Liver (tissue), 9 donors: ENCODE results near the gene NFIA. TPM values are rescaled to one million over a fixed set of nuclear protein-coding genes. Genes with fewer than 3 reads are reported as not detected.
A peak's percentile ranks its signal among the peaks of the same experiment; 100 is the strongest.

Experiments used
- DNase-seq: peaks from one replicate; pipeline ENCODE4 v3.0.0-alpha.2; 2017; ENCODE audit warnings: low spot score
- H3K27ac ChIP-seq, 2 donors: one replicate each; pipeline ENCODE4 v1.7.0; 2013; ENCODE audit warnings: inconsistent platforms in 2 of 2, low read length in 2 of 2, control low read depth in 1 of 2, low read depth in 1 of 2, mild to moderate bottlenecking in 1 of 2
- H3K27me3 ChIP-seq, 4 donors: one replicate each; pipeline versions ENCODE4 v1.6.1 to v1.7.0; 2013; ENCODE audit warnings: low read length in 3 of 4, inconsistent platforms in 1 of 4, mild to moderate bottlenecking in 1 of 4, moderate library complexity in 1 of 4; ENCODE audit not compliant: control insufficient read depth in 4 of 4, insufficient read depth in 4 of 4
- H3K36me3 ChIP-seq, 4 donors: one replicate each; pipeline versions ENCODE4 v1.6.1 to v1.7.0; 2013; ENCODE audit warnings: low read length in 3 of 4, mild to moderate bottlenecking in 3 of 4, low read depth in 1 of 4, moderate library complexity in 1 of 4; ENCODE audit not compliant: control insufficient read depth in 4 of 4, insufficient read depth in 3 of 4
- H3K4me1 ChIP-seq, 4 donors: one replicate each; pipeline versions ENCODE4 v1.6.1 to v1.7.0; 2013; ENCODE audit warnings: low read length in 3 of 4, mild to moderate bottlenecking in 3 of 4, moderate library complexity in 1 of 4; ENCODE audit not compliant: control insufficient read depth in 4 of 4, insufficient read depth in 4 of 4
- H3K4me3 ChIP-seq, 3 donors: one replicate each; pipeline versions ENCODE4 v1.6.1 to v1.7.0; 2013; ENCODE audit warnings: low read length in 3 of 3, control low read depth in 1 of 3, low read depth in 1 of 3, mild to moderate bottlenecking in 1 of 3
- H3K9ac ChIP-seq, 2 donors: one replicate each; pipeline ENCODE4 v1.7.0; 2013; ENCODE audit warnings: low read length in 2 of 2, mild to moderate bottlenecking in 2 of 2, moderate library complexity in 2 of 2, control low read depth in 1 of 2, low read depth in 1 of 2
- H3K9me3 ChIP-seq, 4 donors: one replicate each; pipeline versions ENCODE4 v1.6.1 to v1.7.0; 2013; ENCODE audit warnings: low read length in 3 of 4; ENCODE audit not compliant: control insufficient read depth in 4 of 4
- ATF3 ChIP-seq: IDR thresholded peaks from 2 replicates; pipeline ENCODE4 v1.6.1; 2016; ENCODE audit warnings: antibody characterized with exemption
- CTCF ChIP-seq: fragments of 150-350 bp; IDR thresholded peaks from 2 replicates; pipeline ENCODE4 v1.5.1; 2017; ENCODE audit warnings: improper control_type of control experiment, low read depth, low read length; ENCODE audit not compliant: missing input control
- EGR1 ChIP-seq, 2 donors: IDR thresholded peaks; 2 replicates each; pipeline ENCODE4 v1.6.1; 2016 to 2018; ENCODE audit warnings: antibody characterized with exemption in 2 of 2, low read depth in 2 of 2
- FOXA1 ChIP-seq: IDR thresholded peaks from 2 replicates; pipeline ENCODE4 v1.6.1; 2016; ENCODE audit warnings: antibody characterized with exemption
- FOXA2 ChIP-seq: IDR thresholded peaks from 2 replicates; pipeline ENCODE4 v1.6.1; 2016; ENCODE audit warnings: antibody characterized with exemption
- GABPA ChIP-seq, 2 donors: IDR thresholded peaks in 1 of 2; conservative IDR thresholded peaks in 1 of 2; 2 replicates each; pipeline ENCODE4 v1.6.1; 2016; ENCODE audit warnings: antibody characterized with exemption in 2 of 2, mild to moderate bottlenecking in 1 of 2, moderate library complexity in 1 of 2
- HNF4A ChIP-seq, 2 donors: conservative IDR thresholded peaks; 2 replicates each; pipeline ENCODE4 v1.6.1; 2016; ENCODE audit warnings: antibody characterized with exemption in 2 of 2, mild to moderate bottlenecking in 2 of 2
- HNF4G ChIP-seq: IDR thresholded peaks from 2 replicates; pipeline ENCODE4 v1.6.1; 2016; ENCODE audit warnings: antibody characterized with exemption
- JUND ChIP-seq, 2 donors: IDR thresholded peaks; 2 replicates each; pipeline ENCODE4 v1.6.1; 2016; ENCODE audit warnings: antibody characterized with exemption in 2 of 2
- MAX ChIP-seq: IDR thresholded peaks from 2 replicates; pipeline ENCODE4 v1.6.1; 2016; ENCODE audit warnings: antibody characterized with exemption
- NR2F2 ChIP-seq: IDR thresholded peaks from 2 replicates; pipeline ENCODE4 v1.6.1; 2016; ENCODE audit warnings: antibody characterized with exemption
- RAD21 ChIP-seq, 2 donors: IDR thresholded peaks; 2 replicates each; pipeline ENCODE4 v1.6.1; 2016; ENCODE audit warnings: antibody characterized with exemption in 2 of 2, mild to moderate bottlenecking in 2 of 2
- REST ChIP-seq: IDR thresholded peaks from 2 replicates; pipeline ENCODE4 v1.6.1; 2016; ENCODE audit warnings: antibody characterized with exemption, mild to moderate bottlenecking
- RXRA ChIP-seq, 2 donors: IDR thresholded peaks; 2 replicates each; pipeline ENCODE4 v1.6.1; 2017 to 2018; ENCODE audit warnings: antibody characterized with exemption in 2 of 2, mild to moderate bottlenecking in 1 of 2
- SP1 ChIP-seq: IDR thresholded peaks from 2 replicates; pipeline ENCODE4 v1.6.1; 2018; ENCODE audit warnings: antibody characterized with exemption, mild to moderate bottlenecking
- TAF1 ChIP-seq: conservative IDR thresholded peaks from 2 replicates; pipeline ENCODE4 v1.6.1; 2016; ENCODE audit warnings: antibody characterized with exemption, mild to moderate bottlenecking
- YY1 ChIP-seq: IDR thresholded peaks from 2 replicates; pipeline ENCODE4 v1.6.1; 2016; ENCODE audit warnings: antibody characterized with exemption, mild to moderate bottlenecking
- WGBS: extraction: QIAGEN DNeasy Blood & Tissue Kit; methylation state at CpG from one replicate; pipeline ENCODE4 v1.1.7; 2013; 5-methylcytosine and 5-hydroxymethylcytosine counted together
- polyA plus RNA-seq, 2 donors: library from polyadenylated mRNA; stranded (reverse) in 1 of 2; unstranded in 1 of 2; fragments of 200-250 nt in 1 of 2; fragments of >200 nt in 1 of 2; fragmentation: Nextera tagmentation in 1 of 2; extraction: Ambion mirVana in 1 of 2; gene quantifications; one replicate each; pipeline versions ENCODE4 v1.2.1 to v1.2.3, GENCODE V29; 2013 to 2015
- total RNA-seq, 2 donors: library from RNA; depleted of rRNA; stranded (reverse); fragments of >200 nt; gene quantifications; one replicate each; pipeline ENCODE4 v1.2.3, GENCODE V29; 2014
- TF ChIP-seq, protein P1 (sequence below): IDR thresholded peaks from 2 replicates; pipeline ENCODE4 v1.6.1; 2016; ENCODE audit warnings: antibody characterized with exemption
- donor health status: healthy.
- donor health status: healthy.
- donor health status: healthy.
- donor health status: healthy.
- donor health status: healthy.

NFIA gene
- total and polyA plus RNA-seq, 4 donors, result 6.8 to 53.7 (median 22.2) TPM

GRCh38 chr1:61186753-61187152, 104.4 kb downstream of the NFIA start:
- H3K4me3 ChIP-seq, result no peak overlapping the region
- H3K36me3 ChIP-seq, result no peaks in the 10 kb centered on the region
- 52% methylated on average over 1 of the region's 1 CpG for WGBS
- no peak for DNase-seq
- H3K9me3 ChIP-seq, result no peaks in the 10 kb centered on the region
- peak overlapping the region in 1 of 2 donors; percentile 33 for H3K27ac ChIP-seq
- H3K27me3 ChIP-seq, result no peaks in the 10 kb centered on the region
- peaks cover 3 to 31% (median 25%) of the 10 kb centered on the region in 4 donors for H3K4me1 ChIP-seq
- no peak overlapping the region for H3K9ac ChIP-seq
- TF ChIP-seq SP1, result no peak
- no peak for TF ChIP-seq CTCF
- no peak for TF ChIP-seq MAX
- TF ChIP-seq RAD21 (IDR thresholded peaks at IDR 0.05), result no peak
- no peak for TF ChIP-seq YY1
- TF ChIP-seq, protein P1, sequence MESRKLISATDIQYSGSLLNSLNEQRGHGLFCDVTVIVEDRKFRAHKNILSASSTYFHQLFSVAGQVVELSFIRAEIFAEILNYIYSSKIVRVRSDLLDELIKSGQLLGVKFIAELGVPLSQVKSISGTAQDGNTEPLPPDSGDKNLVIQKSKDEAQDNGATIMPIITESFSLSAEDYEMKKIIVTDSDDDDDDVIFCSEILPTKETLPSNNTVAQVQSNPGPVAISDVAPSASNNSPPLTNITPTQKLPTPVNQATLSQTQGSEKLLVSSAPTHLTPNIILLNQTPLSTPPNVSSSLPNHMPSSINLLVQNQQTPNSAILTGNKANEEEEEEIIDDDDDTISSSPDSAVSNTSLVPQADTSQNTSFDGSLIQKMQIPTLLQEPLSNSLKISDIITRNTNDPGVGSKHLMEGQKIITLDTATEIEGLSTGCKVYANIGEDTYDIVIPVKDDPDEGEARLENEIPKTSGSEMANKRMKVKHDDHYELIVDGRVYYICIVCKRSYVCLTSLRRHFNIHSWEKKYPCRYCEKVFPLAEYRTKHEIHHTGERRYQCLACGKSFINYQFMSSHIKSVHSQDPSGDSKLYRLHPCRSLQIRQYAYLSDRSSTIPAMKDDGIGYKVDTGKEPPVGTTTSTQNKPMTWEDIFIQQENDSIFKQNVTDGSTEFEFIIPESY, result no peak
- no peak for TF ChIP-seq HNF4A (conservative IDR thresholded peaks at IDR 0.05)
- no peak for TF ChIP-seq TAF1
- TF ChIP-seq EGR1 (IDR thresholded peaks at IDR 0.05; ENCODE audit: low read depth in 2 of 2), result no peak
- no peak for TF ChIP-seq RXRA (IDR thresholded peaks at IDR 0.05)
- TF ChIP-seq JUND (IDR thresholded peaks at IDR 0.05), result no peak
- no peak for TF ChIP-seq GABPA (IDR thresholded peaks at IDR 0.05 in 1 of 2, conservative IDR thresholded peaks at IDR 0.05 in 1 of 2)
- TF ChIP-seq REST, result no peak
- TF ChIP-seq NR2F2, result no peak
- TF ChIP-seq FOXA1, result no peak
- no peak for TF ChIP-seq HNF4G
- TF ChIP-seq ATF3, result no peak
- no peak for TF ChIP-seq FOXA2
